HG02610 (cell line): ENCODE results near the gene RRM1.
"Not testable (repeated sequence)": the region's sequence is repeated elsewhere in the genome, so short reads cannot be mapped to it uniquely, and the experiment has no call there.

Source experiments
- ATAC-seq: cut with Tn5 transposase; IDR thresholded peaks from one replicate; pipeline ENCODE4 v1.9.1; 2021; ENCODE audit warnings: mild to moderate bottlenecking, moderate library complexity; ENCODE audit not compliant: unreplicated experiment

The RRM1 gene

DNA sequence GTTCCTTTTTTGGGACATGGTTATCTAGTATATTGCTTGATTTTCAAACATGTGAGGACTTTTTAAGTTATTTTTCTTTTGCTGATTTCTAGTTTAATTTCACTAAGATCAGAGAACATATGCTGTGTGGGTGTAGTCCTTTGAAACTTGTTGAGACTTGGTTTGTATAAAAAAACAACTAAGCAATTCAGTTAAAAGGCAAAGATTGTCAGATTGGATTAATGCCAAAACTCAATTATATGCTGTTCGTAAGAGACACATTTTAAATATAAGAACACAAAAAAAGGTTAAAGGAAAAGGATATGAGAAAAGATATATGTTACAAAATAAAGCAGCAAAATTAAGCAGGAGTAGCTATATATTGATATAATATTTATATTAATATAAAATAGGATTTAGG, 17.8 kb upstream of the RRM1 start:
- ATAC-seq, result no peak

DNA sequence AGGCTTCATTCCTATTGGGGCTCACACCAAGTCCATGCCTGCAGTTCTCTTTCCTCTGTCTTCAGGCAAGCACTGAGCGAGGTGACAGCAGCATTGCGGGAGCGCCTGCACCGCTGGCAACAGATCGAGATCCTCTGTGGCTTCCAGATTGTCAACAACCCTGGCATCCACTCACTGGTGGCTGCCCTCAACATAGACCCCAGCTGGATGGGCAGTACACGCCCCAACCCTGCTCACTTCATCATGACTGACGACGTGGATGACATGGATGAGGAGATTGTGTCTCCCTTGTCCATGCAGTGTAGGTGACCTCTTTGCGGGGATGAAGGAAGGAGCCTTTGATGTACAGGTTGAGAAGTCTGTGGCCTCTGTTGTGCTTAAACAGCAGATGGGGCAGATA, 11.4 kb upstream of the RRM1 start:
- ATAC-seq, result no peak

DNA sequence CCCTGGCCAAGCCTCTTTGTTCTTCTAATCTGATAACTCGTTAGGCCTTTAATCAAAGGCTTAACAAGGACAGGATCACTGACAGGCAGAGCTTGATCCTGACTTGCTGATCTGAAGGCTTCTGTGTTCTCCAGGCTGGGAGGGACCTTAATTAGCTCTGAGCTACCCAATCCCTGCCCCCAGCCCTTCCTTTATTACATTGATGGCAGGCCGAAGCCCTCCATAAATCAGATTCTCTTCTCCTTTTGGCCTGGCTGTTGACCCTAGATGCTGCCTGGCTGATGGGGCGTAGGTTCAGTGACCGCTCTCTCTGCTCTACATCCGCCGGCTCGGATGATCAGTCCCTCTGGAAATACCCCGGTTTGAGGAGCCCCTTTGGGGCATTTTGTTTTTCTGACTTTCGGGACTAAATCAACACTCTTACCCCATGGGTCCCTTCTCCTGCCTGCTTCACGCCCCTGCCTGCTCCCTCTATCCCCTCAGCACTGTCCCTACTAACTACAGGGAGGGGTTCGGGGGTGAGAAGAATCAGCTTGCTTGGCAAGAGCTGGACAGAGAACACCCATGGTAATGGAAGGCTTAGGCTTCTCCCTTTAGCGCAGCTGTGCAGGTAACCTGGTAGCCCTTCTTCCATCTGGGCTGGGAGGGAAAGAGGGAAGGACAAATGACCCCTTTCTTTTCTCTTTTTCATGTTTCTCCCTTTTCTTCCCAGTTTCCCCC, 10.0 kb upstream of the RRM1 start:
- no peak for ATAC-seq

DNA sequence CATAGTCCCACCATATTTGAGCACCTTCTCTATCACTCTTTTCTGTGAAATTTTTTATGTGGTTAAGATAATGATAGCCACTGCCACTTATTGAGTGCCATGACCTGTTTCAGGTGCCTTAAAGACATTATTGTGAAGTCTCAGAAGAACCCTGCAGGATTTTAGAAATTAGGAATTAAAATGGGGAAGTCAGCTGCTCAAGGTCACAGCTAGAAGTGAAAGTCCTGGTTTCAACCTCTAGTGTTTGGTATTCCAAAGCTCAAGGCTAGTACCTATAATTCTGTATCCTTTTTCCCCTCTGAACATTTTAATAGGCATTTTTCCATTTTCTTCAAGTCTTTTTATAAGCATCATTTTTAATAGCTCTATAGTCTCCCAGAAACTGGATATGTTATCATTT, 9.0 kb upstream of the RRM1 start:
- ATAC-seq, result no peak

DNA sequence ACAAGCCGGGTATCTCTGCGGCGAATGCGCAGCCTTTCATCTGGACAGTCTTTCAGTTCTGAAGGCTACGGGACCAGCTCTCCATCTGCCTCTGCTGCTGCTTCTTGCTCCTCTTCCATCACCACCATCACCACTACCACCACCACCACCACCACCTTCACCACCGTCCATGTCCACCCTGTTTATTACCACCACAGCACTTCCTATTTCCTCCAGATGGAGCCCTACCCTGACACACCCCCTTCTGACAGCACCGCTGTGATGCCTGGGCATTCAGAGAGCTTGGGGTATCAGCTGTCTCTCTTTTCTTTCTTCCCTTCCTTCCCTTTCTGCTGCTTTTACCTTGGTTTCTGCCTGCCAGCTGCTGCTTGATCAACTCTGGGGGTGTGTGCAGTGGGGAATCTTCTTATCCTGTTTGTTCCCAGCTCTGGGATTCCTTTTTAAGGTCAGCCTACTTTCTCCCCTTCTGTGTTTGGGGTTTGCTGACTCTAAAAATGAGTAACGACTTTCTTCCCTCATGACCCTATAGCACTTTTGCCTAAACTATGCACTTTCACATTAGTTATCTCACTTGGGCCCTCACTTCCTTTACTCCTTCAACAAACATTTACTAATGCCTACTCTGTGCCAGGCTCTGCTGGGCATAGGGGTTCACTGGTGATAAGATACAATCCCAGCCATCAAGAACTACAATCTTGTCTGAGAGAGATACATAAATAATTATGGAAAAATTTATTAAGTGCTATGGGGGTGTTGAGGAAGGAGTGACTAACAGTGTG, 7.8 kb upstream of the RRM1 start:
- ATAC-seq, result no peak

DNA sequence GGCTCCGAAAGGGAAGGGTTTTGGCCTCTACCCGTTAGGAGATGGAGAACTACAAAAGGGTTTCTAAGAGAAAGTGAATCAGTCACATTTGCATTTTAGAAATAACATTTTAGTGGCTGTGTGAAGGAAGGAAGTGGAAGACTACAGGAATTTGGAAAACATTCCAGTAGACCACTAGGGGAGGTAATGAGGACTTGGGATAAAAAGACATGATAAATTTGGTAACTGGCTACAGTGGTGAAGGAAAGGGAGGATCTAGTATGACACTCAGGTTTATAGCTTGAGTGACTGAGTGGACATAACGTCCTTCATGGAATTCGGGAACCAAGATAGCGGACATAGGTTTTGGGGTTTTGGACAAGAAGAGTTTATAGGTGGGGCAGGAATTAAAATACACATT, 7.0 kb upstream of the RRM1 start:
- no peak for ATAC-seq

DNA sequence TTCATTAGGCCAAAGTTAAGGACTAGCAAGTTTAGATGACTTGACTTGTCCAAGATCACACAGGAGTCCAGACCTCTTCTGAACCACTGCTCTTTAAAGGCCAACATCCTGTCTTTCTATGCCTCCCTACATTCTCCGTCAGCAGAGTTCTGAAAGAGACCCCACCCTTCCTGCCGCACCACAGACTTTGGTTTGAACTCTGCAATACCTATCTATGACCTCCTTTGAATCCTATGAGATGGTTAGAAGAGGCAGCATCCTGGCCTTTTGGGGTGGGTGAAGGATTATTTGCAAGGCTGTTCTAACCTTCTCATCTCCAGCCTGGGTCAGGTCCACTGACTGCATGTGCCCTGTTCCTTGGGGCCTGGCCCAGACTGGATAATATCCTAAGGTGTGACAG, 4.3 kb upstream of the RRM1 start:
- no peak for ATAC-seq

DNA sequence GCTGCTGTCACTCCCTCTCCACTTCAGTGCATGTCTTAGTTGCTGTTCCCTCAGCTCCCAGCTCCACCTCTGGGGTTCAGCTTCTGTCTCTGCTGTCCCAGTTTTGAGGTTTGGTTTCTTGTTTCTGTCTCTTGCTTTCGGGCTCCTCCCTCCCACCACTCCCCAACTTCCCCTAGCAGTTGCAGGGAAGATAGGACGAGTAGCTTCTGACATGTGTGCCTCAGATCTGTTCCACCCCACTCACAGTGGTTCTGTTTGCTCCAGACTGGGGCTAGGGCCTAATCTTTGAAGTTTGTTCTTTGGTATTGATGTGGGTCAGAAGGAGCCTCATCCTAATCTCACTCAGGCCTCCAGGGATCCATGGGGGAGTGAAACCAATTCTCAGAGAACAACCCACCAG, 2.6 kb upstream of the RRM1 start:
- no peak for ATAC-seq

DNA sequence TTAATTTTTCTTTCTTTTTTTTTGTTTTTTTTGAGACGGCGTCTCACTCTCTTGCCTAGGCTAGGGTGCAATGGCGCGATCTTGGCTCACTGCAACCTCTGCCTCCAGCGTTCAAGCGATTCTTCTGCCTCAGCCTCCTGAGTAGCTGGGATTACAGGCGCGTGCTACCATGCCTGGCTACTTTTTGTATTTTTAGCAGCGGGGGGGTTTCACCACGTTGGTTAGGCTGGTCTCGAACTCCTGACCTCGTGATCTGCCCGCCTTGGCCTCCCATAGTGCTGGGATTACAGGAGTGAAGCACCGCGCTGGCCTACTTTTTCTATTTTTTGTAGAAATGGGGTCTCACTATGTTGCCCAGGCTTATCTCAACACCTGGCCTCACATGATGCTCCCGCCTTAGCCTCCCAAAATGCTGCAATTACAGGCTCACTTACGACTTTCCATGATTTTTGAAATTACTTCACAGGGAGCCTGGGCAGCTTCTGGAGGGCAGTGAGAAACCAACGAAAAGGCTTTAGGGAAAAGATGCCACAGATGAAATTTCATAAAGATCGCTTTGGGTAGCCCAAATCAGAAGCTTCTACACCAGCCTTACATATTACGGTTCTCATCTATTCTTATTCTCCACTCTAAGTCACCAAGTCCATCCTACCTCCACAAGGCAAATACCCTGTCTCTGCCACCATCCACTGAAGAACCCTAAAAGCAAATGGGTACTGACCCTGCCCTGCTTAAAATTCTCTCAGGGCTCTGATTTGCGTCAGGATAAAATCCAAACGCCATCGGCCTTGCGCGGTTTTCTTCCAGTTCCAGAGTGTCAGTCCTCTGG, 866 bp upstream of the RRM1 start:
- no peak for ATAC-seq

DNA sequence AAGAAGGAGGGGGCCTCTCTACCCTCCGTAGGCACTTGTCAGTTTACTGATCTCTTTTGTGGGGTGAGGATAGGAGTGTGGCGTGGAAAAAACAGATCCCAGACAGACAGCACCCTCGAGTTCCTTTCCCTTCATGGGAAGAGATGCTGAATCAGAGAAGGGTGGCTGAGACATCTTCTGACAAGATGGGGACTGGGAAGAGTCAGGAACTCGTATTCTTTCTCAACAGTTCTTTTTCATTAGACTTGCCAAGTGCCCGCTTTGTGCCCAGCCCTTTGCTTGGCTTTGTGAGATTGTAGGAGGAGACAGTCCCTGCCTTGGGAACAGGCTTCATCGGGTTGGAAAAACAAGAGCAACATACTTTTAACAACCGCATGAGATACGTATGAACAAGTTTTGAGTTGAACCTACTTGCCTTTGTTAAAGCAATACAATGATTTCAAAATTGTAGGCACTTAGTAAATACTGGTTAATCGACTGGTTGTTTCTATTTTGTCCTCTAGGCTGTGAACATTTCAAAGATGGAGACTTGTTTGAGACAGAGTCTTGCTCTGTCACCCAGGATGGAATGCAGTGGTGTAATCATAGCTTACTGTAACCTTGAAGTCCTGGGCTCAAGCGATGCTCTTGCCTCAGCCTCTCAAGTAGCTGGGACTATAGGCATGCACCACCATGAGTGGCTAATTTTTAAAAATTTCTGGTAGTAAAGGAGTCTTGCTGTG, 1.1 kb downstream of the RRM1 start:
- no peak for ATAC-seq

DNA sequence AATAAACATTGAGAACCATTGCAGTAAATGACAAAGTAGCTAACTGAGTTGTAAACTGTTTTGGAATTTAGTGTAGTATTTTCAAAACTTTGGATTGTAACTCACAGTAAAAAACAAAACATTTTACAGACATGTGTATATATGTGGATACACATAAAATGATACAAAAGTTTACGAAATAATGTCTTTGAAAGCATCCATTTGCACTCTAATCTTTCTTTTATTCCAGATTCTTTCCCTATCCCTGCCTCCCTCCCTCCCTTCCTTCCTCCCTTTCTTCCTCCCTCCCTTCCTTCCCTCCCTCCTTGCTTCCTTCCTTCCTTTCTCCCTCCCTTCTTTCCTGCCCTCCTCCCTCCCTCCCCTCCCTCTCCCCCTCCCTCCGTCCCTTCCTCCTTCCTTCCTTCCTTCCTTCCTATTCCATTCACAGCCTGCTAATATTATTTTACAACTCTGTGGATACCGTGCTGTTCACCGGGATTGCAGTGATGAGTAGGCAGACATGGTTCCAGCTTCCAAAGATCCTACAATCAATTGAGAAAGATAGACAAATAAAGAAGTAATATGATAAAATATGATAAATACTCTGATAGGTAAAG, 3.5 kb downstream of the RRM1 start:
- no peak for ATAC-seq

DNA sequence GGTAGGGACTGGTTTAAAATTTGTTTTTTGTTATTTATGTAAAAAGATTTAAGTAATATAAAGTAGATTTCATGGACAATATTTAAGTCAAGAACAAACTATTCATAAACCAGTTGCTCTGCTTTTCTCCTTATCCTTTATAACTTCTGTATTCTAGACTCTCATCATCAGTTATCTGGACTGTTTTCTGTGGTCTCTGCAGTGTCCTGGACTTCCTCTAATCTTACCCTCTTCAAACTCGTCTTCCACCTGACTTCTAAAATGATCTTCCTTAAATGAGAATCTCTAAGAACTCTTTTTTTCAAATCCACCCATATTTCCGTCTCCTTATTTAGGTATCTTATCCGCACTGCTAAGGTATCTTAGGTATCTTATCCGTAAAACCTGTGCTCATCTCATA, 8.1 kb downstream of the RRM1 start:
- no peak for ATAC-seq

DNA sequence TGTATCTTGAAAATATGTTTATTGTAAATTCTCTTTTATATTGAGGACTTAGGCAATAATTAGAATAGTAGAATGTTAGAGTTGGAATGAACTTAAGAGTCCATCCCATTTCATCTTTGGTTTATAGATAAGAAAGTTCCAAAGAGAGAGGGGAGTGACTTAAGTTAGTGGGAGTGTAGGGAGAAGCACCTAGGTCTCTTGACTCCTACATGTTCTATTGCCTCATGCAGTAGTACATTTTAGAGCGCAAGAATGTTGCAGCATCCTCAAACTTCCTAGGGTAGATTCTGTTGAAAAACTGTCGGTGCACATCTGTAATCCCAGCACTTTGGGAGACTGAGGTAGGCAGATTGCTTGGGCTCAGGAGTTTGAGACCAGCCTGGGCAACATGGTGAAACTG, 8.7 kb downstream of the RRM1 start:
- ATAC-seq, result no peak

DNA sequence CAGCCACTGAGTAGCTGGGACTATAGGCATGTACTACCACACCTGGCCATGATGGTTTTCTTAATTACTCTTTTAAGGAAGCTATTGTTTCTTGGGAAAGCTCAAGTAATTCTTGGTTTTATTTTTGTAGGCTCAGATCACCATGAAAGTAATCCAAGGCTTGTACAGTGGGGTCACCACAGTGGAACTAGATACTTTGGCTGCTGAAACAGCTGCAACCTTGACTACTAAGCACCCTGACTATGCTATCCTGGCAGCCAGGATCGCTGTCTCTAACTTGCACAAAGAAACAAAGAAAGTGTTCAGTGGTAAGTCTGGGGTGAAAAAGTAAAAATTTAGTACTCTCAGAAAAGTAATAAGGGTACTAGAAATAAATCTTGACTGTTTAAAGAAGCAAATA, 11.3 kb downstream of the RRM1 start:
- ATAC-seq, result no peak

DNA sequence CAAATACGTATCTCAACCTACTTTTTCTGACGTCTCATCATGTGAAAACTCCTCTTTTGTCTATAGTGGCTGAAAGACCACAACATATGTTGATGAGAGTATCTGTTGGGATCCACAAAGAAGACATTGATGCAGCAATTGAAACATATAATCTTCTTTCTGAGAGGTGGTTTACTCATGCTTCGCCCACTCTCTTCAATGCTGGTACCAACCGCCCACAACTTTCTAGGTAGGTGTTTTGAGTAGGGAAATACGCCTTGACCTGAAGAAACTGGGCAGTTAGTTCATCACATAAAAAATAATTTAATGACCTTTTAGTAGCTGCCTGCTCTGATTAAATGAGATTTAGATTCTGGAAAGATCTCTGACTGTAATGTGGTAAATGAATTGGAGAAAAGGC, 17.2 kb downstream of the RRM1 start:
- no peak for ATAC-seq

DNA sequence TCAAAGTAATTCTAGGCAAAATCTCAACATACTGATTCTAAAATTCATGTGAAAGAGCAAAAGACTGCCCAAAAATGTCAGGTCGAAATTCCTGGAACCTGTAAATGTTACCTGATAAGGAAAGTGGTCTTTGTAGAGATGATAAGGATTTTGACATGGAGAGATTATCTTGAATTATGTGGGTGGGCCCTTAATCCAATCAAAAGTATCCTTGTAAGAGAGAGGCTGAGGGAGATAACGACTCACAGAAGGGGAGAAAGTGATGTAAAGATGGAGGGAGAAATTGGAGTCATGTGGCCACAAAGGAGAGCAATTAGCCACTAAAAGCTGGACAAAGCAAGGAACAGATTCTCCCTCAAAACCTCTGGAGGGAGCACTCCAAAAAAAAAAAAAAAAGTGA, 20.5 kb downstream of the RRM1 start:
- no peak for ATAC-seq

DNA sequence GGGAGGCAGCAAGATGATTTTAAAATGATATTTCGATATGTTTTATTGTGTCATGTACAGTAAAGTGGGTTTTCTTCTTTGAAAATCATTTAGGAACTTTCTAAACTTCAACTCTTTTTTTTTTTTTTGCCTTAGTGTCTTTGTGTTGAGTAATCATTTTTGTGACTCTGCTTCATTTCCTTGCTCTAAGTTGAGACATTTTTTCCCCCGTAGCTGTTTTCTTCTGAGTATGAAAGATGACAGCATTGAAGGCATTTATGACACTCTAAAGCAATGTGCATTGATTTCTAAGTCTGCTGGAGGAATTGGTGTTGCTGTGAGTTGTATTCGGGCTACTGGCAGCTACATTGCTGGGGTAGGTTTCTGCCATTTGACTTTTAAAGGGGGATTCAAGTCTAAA, 23.5 kb downstream of the RRM1 start:
- no peak for ATAC-seq

DNA sequence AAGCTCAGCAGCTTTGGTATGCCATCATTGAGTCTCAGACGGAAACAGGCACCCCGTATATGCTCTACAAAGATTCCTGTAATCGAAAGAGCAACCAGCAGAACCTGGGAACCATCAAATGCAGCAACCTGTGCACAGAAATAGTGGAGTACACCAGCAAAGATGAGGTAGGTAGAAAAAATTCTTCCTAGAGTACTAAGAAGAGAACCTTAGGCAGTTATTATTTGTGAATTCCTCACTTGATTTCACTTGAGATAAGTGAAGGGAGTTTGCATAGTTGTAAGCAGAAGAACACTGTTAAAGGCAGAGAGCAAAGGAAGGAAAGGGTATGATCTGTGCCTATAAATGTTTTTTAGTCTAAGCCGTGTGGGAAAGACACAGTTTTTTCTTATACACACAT, 28.6 kb downstream of the RRM1 start:
- no peak for ATAC-seq

DNA sequence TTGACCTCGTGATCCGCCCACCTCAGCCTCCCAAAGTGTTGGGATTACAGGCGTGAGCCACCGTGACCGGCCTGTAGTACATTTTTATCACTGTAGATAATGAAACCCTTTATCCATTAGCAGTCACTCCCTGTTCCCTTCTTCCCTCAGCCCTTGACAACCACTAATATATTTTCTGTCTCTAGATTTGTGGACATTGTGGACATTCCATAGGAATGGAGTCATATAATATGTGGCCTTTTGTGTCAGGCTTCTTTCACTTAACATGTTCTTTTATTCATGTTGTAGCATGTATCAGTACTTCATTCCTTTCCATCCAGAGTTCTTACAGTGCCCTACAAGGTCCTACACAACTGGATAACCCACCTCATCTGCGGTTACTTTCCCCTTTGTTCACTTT, 30.5 kb downstream of the RRM1 start:
- no peak for ATAC-seq

DNA sequence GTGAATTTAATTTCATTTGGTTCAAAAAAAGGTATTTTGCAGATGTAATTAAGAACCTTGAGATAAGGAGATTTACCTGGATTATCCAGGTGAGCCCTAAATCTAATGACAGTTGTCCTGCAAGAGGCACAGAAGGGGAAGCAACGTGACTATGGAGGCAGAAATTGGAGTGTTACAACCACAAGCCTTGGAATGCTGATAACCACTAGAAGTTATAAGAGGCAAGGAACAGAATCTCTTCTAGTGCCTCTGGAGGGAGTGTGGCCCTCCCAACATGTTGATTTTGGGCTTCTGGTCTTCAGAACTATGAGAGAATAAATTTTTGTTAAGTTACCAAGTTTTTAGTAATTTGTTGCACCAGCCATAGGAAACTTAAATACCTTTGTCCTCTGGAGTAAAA, 32.8 kb downstream of the RRM1 start:
- ATAC-seq, result no peak

DNA sequence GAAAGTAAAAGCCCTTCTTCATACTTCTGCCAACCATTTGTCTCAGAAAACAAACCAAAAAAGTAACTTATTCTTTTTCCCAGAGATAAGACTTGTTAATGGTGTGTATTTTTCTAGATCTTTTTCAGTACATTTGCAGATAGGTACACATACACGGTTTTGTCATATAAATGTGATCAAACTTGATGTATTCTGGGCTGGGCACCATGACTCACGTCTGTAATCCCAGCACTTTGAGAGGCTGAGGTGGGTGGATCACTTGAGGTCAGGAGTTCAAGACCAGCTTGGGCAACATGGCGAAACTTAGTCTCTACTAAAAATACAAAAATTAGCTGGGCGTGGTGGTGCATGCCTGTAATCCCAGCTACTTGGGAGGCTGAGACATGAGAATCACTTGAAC, 35.6 kb downstream of the RRM1 start:
- ATAC-seq, result not testable (repeated sequence)
